HG03280 (cell line): Measurements from ENCODE around the gene ADCY1.

Experiments
- ATAC-seq: cut with Tn5 transposase; IDR thresholded peaks from one replicate; pipeline ENCODE4 v1.9.1; 2021; ENCODE audit warnings: mild to moderate bottlenecking, moderate library complexity; ENCODE audit not compliant: unreplicated experiment

Gene ADCY1

DNA sequence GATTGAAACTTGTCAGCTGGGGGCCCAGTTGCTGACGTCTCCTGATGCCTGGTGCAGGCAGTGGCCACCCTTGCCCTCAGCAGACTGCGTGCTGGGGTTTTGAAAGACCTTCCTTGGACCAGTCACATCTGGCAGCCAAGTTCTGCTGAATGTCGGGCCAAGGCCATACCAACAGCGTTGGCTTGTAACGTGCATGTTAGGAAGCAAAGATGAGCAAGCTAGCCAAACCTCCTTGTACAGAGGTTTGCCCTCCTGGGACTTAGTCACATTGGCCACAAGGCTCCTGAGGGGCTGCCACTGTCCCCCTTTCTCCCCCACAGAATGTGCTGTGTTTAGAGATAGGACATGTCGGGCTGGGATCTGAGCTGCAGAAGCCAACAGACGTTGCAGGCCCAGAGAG, 49.0 kb downstream of the ADCY1 start:
- no peak for ATAC-seq

DNA sequence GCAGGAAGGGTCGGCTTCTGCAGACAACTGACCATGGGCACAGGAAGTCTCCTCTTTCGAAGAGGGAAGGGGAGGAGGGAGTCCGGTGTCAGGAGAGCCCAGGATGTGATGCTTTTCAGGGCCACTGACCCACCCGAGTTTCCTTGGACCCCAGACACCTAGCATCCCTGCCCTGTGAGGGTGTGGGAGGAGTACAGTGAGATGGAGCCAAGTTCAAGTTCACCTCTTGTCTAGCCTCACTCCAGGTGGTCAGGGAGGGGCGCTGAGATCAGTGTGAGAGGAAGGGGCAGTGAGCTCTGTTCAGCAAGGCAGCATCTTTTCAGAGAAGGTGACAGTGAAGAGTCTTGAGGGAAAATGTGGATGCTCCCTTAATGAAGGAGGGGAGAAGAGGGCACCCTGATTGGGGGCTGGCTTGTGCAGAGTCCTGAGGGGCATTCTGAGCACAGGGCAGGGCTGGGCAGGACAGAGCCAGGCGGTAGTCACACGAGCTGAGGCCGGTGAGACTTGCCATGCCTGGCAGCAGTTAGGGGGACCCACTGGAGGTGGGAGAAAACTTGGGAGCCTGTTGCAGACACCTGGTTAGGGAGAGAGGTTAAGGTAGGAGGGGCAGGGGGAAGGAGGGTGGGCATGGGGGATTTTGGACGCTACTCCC, 49.7 kb downstream of the ADCY1 start:
- ATAC-seq: no peak

DNA sequence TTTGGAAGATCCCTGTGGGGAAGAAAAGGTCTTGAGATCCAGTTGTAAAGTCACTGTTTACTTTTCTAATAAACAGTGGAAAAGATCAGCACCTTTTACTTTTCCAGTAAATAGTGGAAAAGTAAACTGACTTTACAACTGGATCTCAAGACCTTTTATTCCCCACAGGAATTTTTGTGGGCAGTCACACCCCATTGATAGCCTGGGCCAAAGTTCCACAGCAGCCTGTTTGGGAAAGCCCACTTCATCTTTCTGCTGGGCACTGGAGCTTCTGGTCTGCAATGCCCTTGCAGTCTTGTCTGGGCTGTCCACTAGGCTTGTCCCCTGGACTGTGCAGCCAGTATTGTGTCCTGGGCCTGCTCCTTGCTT, 50.2 kb downstream of the ADCY1 start:
- no peak for ATAC-seq

DNA sequence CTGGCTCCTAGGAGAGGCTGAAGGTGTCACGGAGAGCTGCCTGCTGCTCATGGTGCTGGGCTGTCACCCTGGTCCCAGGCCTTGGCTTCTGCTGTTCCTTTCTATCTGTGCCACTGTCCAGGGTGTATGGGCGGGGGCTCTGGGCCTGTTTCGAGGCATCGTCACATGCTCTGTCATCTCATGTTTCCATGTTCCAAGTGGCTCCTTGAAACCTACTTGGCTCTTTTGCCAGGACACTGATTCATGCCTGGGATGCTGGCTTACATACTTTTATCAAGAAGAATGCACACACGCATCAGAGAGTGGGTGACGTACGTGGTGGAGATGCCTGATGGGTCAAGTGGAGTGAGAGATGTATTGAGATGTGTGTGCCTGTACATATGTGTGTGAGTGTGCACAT, 50.9 kb downstream of the ADCY1 start:
- ATAC-seq: no peak

DNA sequence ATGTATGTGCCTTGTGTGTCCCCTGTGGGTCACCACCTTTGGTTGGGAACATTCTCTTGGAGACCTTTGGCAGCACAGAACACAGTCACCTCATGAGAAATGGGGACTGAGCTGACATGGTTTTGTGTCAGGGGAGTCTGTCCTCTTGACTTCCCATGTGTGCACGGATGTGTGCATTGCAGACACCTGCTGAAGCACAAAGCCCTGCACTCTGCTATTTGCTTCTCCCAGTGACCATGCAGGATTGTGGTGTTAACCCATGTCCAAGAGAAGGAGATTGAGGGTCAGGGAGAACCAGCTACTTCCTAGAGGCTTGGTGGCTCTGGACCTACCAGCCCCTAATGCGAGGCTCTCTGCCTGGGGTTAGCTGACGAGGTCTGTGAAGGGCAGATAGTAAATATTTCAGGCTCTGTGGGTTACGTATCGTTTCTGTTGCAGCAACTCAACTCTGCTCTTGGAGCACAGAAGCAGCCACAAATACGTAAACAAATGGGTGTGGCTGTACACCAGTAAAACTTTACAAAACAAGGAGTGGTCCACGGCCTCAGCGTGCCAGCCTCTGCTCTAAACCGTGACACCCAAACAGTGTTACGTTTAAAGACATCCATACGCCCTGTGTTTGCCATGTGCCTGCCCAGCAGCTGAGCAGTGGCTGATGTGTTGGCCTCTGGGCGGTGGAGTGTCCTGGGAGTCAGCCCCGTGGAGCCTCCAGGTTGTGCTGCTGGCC, 51.7 kb downstream of the ADCY1 start:
- ATAC-seq: no peak

DNA sequence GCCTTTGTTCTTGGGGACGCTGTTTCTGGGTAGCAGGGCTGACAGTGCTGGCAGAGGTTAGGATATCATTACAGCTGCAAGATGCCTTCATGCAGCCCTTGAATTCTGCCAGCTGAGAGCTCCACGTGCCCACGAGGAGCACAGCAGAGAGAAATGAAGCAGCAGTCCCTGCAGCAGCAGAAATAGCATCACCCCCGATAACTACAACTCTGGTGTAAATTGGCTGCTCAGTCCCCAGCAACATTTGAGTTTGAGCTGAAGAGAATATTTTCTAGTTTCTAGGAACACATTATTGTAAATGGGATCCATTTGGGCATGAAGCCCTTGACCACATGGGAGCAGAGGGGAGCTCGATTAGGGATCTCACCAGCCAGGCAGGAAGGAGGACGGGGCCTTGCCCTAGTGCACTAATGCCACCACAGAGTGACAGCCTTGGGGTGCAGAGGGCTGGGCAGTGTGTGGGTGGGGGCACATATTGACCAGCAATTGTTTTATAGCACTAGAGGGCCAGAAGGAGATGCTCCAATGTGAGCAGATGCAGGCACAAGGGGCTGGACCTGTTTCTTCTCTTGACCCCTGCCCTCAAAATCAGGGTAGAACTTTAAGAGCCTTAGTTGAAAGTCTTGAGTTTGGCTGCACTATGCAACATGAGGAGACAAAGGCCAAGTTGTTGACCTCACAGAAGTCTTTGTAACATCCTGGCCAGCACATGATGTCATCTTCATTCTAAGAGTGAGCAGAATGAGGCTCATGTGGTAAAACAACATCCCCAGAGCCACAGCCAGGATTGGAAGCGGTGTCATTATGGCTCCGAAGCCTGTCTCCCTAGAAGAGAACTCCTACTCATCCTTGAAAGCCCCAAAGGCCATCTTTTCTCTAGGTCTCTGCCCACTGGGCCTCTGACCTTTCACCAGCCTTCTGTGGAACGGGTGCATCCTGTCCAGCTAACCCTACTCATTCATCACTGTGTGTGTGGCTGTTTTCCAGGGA, 52.6 kb downstream of the ADCY1 start:
- ATAC-seq: no peak

DNA sequence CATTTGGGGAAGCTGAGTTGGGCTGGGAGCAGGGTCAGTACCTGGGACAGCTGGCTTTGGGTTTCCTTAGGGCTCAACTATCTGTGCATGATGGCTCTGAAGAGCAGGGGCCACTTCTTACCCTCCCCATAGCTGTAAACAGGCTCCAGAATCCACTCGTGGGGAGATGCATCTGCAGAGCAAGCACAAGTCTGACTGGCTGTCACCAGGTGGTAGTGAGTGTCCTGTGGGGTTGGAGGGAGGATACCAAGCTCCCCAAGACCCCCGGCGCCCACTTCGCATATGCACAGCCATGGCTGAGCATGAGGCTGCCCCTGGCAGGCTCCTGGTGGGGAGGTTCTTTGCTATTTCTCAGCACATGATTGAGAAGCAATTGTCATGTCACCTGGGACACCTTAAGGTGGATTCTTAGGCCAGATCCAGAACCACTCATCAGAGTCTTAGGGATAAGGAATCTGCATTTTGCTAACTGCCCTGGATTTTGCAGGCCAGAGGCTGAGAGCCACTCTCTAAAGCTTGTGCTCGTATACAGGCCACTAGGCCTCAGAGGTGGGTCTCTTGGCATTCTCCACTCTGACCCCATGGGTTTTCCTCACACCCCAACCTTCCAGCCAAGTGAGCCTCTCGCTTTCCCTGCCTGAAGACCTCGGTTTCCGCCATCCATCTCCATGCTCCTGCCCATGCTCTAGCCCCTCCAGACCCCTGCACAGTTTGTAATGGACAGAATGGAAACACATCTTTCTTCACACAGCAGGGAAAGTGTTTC, 53.7 kb downstream of the ADCY1 start:
- ATAC-seq: no peak

DNA sequence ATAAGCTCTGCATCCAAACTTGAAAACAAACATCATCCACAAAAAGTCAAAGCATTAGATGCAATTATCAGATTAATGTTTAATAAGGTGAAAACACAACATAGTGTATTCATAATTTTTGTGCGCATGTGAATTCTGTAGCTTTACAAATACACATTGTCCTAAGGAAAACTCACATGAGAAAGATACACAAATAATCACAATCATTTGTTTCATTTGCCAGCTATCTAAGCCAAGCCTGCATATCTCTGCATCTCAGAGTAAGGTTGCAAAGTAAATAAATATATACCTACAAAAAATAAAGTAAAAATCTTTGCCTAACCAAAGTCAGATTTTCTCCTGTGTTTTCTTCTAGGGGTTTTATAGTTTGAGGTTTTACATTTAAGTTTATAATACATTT, 57.4 kb downstream of the ADCY1 start:
- ATAC-seq: no peak

DNA sequence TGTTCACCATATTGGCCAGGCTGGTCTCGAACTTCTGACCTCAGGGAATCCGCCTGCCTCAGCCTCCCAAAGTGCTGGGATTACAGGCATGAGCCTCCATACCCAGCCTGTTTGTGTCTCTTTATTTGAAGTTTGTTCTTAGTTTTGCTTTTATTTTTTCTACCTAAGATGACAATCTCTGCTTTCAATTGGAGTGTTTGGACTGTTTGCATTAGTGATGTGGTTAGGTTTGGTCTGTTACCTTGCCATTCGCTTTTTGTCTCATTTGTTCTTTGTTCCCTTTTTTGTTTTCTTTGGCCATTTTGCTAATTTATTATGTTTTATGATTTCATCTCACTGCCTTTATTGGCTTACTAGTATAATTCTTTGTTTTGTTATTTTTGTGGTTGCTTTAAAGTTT, 62.6 kb downstream of the ADCY1 start:
- no peak for ATAC-seq

DNA sequence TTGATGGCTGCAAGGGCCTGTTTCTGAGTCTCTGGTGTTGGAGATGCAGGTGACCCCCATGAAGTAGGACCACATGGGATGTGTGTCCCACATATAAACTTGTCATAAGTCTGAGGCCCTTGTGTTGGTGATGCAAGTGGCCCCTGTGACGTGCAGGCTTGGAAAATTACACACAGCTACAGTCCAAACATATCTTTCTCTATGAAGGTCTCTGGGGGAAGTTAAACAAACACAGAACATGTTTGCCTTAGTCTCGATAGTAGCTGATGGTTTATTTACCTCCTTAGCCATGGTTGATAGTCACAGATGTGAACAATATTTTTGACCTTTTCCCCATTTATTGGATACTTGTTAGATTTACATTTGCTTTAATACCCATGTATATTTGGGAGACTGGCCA, 64.7 kb downstream of the ADCY1 start:
- ATAC-seq: no peak

DNA sequence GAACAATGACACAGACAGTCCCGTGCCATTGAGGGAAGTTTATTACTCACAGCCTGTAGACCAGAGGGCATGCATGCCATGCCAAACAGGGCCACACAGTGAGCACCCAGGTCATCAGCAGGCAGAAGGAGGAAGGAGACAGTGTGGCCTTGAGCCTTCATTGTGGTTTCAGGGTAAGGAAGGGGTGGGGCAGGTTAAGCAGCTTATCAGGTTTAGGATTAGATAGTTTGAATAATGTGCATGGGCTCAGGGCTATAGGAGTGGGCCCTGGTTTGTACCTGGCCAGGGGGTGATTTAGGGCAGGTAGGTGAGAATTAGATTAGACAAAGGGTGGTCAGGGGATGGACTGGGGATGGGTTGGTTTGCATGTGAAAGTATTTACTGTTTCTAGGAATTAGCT, 67.9 kb downstream of the ADCY1 start:
- ATAC-seq: no peak

DNA sequence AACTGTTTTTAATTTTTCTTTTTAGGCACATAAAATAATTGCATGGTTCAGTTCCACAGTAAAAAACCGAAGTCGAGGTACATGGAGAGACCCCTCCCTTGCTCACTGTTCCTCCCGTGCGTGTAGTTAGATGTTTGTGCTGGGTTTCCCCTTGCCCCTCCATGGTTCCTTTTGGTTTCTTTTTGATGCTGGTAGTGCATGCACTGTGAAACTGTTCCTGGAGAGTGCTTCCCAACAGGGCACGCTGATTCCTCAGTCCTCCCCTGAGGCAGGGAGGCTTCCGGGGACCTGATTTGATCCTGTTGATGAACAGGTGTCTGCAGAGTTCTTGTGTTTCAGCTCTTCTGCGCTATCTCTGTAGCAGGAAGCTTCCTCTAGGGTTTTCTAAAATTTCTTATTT, 69.5 kb downstream of the ADCY1 start:
- ATAC-seq: peak; percentile 55

DNA sequence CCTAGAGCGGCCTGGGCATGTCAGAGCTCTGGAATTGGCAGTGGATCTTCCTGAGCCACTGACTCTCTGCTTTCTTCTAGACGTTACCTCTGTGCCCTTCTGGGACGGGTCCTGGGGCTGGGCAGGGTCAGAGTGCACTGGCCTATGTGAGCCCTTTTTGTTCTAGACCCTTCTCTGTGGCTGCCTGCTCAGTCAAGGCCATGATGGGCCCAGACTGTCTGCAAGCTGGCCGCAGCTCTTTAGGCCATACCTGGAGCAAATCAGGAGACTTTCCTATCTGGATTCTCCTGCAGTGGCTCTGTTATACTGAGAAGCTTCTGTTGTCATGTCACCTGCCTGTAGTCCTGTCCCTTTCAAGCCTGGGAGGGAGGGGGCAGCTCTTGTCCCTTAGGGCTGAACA, 70.1 kb downstream of the ADCY1 start:
- no peak for ATAC-seq

DNA sequence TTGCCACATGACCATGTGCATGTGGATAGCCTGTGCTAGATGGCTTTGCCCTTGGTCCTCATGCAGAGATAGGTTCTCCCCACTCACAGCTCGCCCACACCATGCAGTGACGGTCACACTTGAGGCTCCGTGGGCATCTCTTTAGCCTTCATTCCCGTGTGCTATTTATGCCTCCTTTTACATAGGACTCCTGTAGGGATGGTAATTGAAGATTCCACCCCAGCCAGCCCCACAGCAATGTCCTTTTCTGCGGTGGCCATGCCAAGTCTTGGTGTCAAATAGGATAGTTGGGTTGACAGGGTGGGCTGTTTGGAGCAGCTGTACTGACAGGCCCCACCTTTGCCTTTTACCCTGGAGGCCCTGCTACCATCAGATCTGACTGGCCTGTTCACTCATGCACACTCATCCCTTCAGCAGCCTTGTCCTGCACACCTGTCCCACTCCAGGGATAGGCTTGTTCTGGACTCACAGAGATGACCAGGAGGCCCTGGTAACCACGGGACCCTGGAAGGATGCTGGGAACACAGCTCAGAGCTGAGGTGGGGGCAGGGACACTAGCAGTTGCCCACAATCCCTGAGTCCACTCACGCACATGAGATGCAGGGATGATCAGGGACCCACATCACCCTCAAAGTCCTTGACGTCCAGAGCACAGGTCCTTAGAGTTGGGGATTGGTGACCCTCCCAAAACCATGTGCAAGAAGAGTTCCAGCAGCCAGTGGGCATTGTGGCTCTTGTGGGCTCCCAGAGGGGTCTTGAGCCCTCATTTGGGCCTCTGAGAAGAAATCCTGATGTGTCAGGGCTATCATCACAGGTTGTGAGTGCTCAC, 71.2 kb downstream of the ADCY1 start:
- ATAC-seq: no peak

DNA sequence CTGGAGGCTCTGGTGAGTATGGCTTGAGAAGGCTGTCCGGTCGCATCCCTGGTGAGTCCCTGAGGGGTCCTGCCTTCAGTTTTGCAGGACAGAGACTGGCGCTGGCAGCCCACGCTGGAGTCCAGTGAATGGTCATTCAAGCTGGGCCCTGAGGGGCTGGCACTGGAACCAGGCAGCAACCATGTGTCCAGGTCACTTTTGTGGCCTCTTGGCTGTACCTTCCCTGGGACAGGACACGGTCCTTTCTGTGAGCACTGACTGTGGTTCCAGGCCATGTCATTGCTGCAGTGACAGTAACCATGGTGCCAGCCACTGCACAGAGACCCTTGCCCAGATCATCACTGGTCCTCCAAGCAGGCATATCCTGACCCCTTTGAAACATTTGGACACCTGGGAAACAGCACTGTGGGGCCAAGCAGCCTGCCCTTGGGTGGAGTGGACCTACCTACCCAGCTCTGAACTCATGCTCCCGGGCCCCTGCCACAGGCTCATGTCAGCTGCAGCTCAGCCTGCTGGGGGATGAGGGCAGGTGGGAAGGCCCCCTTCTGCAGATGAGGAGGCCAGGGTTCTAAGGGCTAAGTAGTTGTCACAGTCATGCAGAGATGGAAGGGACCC, 72.1 kb downstream of the ADCY1 start:
- ATAC-seq: no peak

DNA sequence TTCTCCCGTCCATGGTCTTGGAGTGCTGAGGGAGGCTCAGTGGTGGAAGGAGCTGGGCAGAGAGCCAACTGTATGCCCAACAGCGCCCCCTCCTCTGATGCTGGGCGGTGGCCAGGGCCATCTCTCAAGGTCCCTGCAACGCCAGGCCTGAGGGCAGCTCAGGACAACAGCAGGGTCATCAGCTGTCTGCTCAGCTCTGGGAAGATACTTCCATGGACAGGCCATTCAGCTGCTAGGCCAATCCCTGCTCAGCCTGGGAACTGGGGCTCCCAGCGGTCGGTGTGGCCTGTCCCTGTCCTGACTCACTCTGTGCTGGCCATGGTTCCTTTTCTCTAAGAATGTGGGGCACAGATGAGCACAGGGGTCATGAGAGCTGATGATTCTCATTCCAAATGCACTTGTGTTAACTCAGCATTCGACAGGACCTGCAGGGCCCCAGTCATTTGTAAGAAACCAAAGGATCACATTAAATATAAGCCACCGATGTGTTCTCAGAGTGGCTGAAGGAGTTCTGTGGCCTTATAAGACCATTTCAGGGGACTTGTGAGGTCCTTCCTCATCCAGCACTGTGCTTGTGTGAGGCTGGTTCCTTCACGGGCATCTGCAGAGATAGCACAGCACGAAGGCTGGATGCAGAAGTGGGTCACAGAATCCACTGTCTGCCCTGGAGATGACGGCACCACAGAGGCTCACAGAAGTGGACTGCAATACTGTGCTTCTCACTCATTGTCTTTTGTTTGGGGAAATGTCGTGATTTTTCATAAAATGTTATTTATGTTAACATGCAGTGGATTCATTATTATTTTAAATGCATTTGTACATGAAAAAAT, 73.0 kb downstream of the ADCY1 start:
- no peak for ATAC-seq

DNA sequence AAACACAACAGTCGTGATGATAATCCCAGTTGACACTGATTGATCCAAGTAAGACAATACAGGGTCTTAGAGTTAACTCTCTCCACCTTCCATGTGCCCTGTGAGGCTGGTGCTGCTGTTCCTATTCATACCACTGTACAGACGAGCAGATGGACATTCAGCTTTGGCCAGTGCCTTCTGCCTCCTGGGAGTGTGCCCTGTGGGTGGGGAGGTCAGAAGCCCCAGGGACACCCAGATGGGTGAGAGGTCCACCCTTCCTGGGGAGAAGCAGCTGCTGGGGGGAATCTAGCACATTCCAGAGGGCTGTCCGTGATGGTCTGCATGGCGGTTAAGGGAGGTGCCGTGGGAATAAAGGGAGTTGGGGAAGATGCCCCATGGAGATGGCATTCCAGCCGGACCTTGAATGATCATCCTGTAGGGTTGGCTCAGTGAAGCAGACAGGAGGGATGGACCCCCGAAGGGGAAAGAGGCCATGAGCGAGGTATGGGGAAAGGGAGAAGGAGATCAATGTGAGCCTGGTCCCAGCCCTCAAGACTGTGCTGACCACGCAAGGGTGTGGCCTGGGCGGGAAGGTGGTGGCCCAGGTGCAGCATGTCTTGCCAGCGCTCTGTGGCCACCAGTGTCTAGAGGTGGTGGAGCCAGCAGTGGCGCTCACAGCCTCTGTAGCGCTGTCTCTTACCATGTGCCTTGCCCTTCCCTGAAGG, 74.0 kb downstream of the ADCY1 start:
- ATAC-seq: no peak

DNA sequence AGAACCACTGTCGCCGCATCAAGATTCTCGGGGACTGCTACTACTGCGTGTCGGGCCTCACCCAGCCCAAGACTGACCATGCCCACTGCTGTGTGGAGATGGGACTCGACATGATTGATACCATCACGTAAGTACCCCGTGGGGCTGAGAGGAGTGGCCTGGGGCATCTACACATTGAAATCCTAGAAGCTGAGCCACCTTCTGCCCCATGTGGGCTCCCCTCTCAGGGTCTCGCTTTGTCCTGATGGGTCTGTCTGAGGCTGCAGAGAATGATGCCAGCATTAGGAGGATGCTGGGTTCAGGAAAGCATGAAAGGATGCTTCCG, 74.5 kb downstream of the ADCY1 start:
- no peak for ATAC-seq
